HG03095 (cell line): Measurements from ENCODE around the gene KRTAP22-1.

Source experiments
- ATAC-seq: cut with Tn5 transposase; IDR thresholded peaks from one replicate; pipeline ENCODE4 v1.9.1; 2021; ENCODE audit warnings: moderate library complexity; ENCODE audit not compliant: unreplicated experiment

KRTAP22-1 gene

GRCh38 chr21:30600787-30601186 is at the start of gene KRTAP22-1:
KRTAP22-1 (plus strand) TSS chr21:30601087.
- no peak for ATAC-seq

DNA sequence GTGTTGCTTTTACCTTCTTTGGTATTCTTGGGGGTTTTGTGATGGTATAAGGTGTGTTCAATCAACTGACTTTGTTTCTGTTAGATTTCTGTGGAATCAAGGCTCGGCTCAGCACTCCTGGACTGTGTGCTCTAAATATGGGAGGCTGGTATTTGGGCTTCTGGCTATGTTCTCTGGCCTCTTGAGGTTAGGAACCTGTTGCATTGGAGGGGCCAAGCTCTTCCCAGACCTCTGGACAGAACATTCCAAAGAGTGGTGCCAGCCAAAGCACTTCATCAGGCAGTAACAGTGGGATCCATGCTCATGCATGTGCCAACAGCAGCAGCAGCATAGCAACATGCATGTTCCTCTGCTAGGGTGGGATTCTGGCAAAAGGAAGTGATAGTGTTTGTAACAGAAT is 48.1 kb upstream of the KRTAP22-1 start:
- ATAC-seq, result no peak

DNA sequence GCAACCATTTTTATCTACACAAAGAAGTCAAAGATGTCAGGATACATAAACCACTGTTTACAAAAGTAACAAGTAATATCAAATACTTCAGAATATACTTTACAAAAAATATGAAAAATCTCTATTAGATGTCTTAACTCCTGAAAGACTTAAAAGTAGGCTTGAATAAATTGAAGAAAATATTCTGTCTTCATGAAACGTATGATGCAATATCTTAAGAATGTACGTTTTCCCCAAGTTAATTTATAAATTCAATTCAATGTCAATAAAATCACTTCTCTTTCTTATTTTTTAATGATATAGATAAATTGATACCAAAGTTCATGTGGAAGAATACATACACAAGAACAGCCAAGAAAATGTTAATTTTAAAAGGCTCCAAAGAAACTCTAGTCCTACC is 45.8 kb upstream of the KRTAP22-1 start:
- no peak for ATAC-seq

DNA sequence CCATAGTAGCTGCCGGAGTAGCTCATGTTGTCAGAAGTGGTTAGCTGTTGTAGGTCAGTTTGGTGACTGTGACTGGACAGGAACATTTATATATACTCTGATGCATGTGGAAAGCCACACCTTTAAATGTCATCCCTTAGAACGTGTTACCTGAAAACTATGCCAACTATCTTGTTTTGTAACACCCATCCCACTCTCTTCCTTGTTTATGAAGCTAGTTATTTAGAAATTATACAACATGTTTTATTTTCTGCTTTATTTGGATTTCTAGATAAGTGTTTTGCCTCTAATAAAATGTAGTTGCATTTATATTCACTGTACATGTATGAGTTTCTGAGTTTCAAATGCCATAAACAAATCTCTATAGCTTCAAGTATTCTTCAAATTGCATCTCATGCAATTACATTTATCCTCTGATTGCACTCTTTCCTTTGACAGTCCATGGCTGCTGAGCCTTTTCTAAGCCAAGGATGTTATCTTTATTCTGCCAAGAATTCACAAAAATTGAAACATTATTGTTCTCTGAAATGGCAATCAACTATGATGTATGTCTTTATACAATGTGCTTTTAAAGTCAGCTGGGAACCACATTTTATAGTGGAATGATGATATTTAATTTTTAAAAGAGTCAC is 39.5 kb upstream of the KRTAP22-1 start, which contains the start of gene KRTAP19-7:
Gene KRTAP19-7, minus strand, starts transcription at position 51 of the 632 bp plus-strand sequence. Its CDS starts 25 bp downstream, at position 26.
- no peak for ATAC-seq

- ATAC-seq, result no peak
Observed at GRCh38 chr21:30561957-30562356, 38.9 kb upstream of the KRTAP22-1 start.

DNA sequence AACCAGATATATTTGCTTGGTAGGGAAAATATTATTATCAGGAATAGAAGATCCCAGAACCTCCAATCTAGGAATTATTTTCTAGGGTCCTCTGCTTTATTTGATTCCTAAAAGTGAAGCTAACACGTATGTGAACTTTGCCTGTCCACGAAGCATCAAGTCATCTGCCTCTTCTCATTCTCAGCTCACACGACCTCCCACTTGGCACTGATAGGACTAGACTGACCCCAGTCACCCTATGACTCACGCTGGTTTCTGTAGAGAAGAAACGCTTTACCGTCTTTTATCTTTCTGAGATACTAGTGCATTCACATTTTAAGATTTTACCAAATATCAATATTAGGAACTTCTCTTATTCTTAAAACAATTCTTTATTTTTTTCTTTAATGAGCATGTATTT is 37.8 kb upstream of the KRTAP22-1 start:
- ATAC-seq, result no peak

DNA sequence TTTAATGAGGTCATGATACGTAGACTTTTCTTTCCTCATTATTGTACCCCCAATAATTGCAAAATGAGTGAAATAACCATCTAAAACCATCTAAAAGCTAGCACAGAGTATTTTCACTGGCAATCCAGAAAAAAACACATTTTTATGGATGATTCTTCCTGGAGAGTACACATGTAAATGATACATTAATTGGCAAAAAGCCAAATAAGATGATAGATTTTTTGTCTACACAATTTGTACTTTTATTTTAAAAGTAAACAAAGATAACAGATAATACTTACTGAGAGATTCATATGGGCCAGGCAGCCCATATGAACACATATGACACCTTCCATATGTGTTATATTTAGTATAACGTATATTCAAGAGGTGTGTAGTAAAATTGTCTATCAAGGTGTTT is 37.3 kb upstream of the KRTAP22-1 start:
- ATAC-seq, result no peak

- no peak for ATAC-seq
Observed at GRCh38 chr21:30567617-30568016, 33.3 kb upstream of the KRTAP22-1 start.

- no peak for ATAC-seq
Observed at GRCh38 chr21:30577766-30578165, 23.1 kb upstream of the KRTAP22-1 start.

DNA sequence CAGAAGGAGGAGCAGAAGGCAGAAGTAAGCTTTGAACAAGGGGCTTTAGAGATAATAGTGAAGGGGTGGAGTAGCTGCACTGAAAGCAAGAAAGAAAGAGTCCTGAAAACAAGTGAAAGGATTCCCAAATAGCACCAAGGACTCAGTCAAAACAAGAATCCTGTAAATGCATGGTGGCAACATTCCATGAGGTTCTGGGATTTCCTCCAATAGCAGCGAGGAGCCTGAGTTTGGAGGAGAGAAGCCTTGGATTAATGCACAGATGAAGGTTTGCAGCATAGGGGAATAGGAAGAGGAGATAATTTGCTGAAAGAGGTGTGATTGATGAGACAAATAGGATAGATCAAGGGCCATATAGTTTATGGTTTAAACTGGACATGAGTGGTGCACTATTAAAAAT is 21.5 kb upstream of the KRTAP22-1 start:
- ATAC-seq, result no peak

GRCh38 chr21:30580132-30580531 is 20.8 kb upstream of the KRTAP22-1 start:
- ATAC-seq, result no peak

- ATAC-seq, result no peak
Observed at GRCh38 chr21:30582870-30583269, 18.0 kb upstream of the KRTAP22-1 start.

DNA sequence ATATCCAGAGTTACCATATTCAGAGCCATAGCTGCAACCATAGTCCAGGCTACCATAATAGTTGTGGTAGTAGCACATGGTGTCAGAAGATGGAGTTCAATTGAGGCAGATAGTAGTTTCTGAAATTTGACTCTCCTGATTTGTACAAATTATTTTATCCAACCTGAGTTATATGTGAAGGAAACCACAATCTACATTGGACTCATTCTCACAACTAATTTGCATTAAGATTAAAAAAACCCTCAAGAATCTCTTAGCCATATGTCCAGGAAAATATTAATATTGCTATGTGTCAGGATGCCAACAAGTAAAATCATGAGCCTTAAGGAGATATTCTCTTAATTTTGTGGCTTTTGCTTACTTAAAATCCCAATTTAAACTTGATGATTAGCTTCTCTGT is 10.6 kb upstream of the KRTAP22-1 start, which contains the start of gene KRTAP22-2:
Gene KRTAP22-2, minus strand, starts transcription at position 101 of the 400 bp plus-strand sequence.
- ATAC-seq, result no peak

DNA sequence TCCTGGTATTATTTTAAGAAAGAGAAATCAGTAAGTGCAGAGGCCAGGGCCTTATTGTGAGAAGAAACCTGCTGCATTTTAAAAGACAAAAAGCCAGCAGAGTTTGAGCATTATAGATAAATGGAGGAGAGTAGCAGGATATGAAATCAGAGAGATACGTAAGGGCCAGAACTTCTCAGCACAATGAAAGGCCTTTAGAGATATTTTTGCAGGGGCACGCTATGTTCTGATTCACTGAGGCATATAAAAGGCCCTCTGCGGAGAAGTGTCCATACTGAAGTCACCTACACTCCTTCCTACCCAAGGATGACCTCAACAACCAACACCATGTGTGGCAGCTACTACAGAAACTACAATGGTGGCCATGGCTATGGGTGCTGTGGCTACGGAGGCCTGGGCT is 8.7 kb upstream of the KRTAP22-1 start, which contains the start of gene KRTAP6-3:
Gene KRTAP6-3, plus strand, starts transcription at position 301 of the 400 bp plus-strand sequence. Its CDS starts 6 bp downstream, at position 307.
- no peak for ATAC-seq

- ATAC-seq, result no peak
Observed at GRCh38 chr21:30598802-30599201, 2.1 kb upstream of the KRTAP22-1 start, which contains the start of gene KRTAP6-2. KRTAP6-2 (minus strand) TSS chr21:30598902; CDS start chr21:30598874, 28 bp downstream.

DNA sequence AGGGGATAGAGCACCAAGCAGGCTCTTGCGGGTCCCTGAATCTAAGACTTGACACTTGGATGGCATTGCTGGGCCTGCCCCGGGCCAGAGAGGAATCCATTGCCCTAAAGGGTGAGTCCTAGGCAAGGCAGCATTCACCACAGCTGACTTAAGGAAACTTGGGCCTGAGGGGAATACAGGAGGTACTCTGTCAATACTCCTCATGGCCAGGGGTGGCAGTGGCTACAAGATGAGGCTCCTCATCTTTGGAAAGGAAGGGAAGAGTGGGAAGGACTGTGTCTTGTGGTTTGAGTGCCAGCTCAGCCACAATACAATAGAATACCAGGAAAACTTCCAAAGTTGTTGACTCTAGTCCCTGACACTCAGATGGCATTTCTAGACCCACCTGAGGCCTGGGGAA is 5.1 kb downstream of the KRTAP22-1 start:
- no peak for ATAC-seq

DNA sequence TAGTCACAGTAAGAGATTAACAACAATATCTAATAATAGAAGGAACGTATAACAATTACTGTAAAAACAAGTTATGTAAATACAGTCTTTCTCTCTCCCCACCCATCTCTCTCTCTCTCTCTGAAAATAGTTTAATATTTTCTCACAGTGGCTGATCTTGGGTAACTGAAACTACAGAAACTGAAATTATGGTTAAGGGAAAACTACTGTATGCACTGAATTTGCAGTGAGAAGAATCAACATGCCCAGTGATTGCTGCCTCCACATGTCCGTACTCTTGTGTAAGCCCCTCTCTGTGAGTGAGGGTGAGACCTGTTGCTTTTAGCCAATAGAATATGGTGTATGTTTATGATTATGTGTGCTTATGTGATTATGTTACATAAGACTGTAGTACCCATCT is 11.2 kb downstream of the KRTAP22-1 start:
- no peak for ATAC-seq

DNA sequence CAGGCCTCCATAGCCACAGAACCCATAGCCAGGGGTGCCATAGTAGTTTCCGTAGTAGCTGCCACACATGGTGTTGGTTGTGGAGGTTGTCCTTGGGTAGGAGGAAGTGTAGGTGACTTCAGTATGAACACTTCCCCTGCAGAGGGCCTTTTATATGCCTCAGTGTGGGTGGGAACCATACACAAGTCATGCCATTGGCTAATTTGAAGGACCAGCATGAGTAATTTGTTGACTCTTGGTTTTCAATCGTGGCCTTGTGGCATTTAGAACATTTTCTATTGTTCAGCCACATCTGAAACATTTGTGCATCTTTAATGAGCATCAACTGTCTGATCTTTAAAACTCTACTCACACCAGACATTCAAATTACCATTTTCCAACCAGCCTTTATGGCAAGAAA is 12.9 kb downstream of the KRTAP22-1 start, which contains the start of gene KRTAP6-1:
Gene KRTAP6-1, minus strand, starts transcription at position 95 of the 400 bp plus-strand sequence. Its CDS starts 26 bp downstream, at position 69.
- no peak for ATAC-seq

DNA sequence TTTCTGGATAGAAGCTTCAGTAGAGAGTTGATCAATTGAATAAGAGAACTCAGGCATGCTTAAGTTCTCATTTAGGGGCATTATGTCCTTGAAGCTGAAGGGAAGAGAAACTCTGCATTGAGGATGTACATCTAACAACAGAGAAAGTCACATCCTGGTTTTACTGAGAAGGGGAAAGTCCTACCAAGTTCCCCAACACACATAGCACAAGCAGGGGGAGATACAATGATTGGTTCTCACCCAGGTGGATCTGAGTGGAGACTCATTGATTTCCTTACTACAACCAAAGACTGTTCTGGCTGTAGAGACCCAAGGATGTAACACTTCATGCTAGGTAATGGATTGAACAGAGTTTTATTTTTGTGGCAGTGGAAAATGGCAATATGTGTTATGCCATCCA is 14.3 kb downstream of the KRTAP22-1 start:
- no peak for ATAC-seq

- no peak for ATAC-seq
Observed at GRCh38 chr21:30616125-30616524, 15.2 kb downstream of the KRTAP22-1 start, which contains the start of gene KRTAP20-1. KRTAP20-1 (plus strand) TSS chr21:30616425; CDS start chr21:30616455, 30 bp downstream.

- ATAC-seq, result no peak
Observed at GRCh38 chr21:30620080-30620479, 19.2 kb downstream of the KRTAP22-1 start.

- no peak for ATAC-seq
Observed at GRCh38 chr21:30620522-30620921, 19.6 kb downstream of the KRTAP22-1 start, which contains the start of gene KRTAP20-4. KRTAP20-4 (plus strand) TSS chr21:30620627.
